Measurements from ENCODE around the gene SAMD4A. TPM values are rescaled to one million over a fixed set of nuclear protein-coding genes. Genes with fewer than 3 reads are reported as not detected.

The SAMD4A gene
- total and polyA plus RNA-seq, 2 of the 4 experiments (the other 2 are of a cell fraction), result 22.9 to 38.2 TPM

DNA sequence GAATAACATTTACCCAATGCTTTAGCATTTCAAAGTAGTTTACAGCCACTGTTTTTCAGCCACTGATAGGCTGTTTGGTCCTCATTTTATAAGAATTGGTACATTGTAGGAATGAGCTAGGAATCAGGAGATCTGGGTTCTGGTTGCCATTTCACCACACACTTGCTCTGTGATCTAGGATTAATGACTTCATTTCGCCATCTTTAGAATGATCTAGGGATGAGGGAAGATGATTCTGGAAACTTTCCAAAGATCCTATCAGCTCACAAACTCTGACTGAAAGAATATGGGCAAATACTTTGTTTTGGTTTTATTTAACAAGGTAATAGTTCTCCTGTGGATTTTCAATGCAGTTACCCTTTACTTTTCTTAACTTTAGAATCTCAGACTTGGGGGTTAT, 180.7 kb downstream of the SAMD4A start:
- Histone ChIP-seq H2BK20ac (ENCODE audit: low read depth, low read length) (no peak overlapping the region), H3K4me2 (ENCODE audit: low read depth, low read length) (no peak overlapping the region), H2BK120ac (ENCODE audit: low read depth, low read length) (no peak overlapping the region), H3K36me3 (ENCODE audit: control insufficient read depth, insufficient read depth, low read length) (peaks cover 32% of the 10 kb centered on the region), H2AFZ (replicated peaks; ENCODE audit: low read length, poor library complexity) (no peak overlapping the region), H3K9ac (ENCODE audit: low read depth, low read length) (no peak overlapping the region), H3K79me1 (ENCODE audit: low read depth in 1 of 2, low read length in 2 of 2) (peaks cover 72 to 91% of the 10 kb centered on the region in 2 experiments), H3K18ac (ENCODE audit: low read depth, low read length) (no peak overlapping the region), H3K4me3 (ENCODE audit: insufficient read depth, low read depth, low read length) (no peak overlapping the region), H4K5ac (ENCODE audit: low read depth, low read length) (no peak overlapping the region), H2BK15ac (ENCODE audit: low read depth, low read length) (no peak overlapping the region), H2AK9ac (replicated peaks; ENCODE audit: low read depth, low read length, poor library complexity) (no peak overlapping the region), H2AK5ac (ENCODE audit: low read depth, low read length) (no peak overlapping the region), H3K9me3 (ENCODE audit: control insufficient read depth, insufficient read depth, low read length) (no peaks in the 10 kb centered on the region), H3K4me1 (ENCODE audit: control insufficient read depth, insufficient read depth, low read length) (peaks cover 3% of the 10 kb centered on the region; the same call in 1 of the 2 replicates), H2BK5ac (ENCODE audit: low read depth, low read length, poor library complexity, severe bottlenecking) (no peak overlapping the region), H3K27ac (ENCODE audit: insufficient read depth, low read length) (no peak overlapping the region), H3K9me1 (ENCODE audit: insufficient read depth, low read length) (peaks cover 36% of the 10 kb centered on the region), H3K4ac (ENCODE audit: low read depth, low read length) (no peak overlapping the region), H4K91ac (ENCODE audit: insufficient read depth, low read depth, low read length) (no peak overlapping the region), H4K8ac (ENCODE audit: low read depth in 2 of 2, low read length in 2 of 2) (no peak overlapping the region), H3K23ac (ENCODE audit: low read depth, low read length) (no peak overlapping the region), H3K27me3 (ENCODE audit: control insufficient read depth, insufficient read depth, low read length) (no peaks in the 10 kb centered on the region), H3K14ac (replicated peaks; ENCODE audit: low read depth, low read length) (no peak overlapping the region), H4K20me1 (ENCODE audit: insufficient read depth, low read length) (peaks cover 40% of the 10 kb centered on the region), H3K56ac (ENCODE audit: extremely low read depth, insufficient read depth, low read length) (no peak overlapping the region)
- no TSS peak for BruUV-seq (replicated peaks)
- DNase-seq (no peak), ATAC-seq (ENCODE audit: low read depth) (no peak)
- intact Hi-C loops (cut with micrococcal nuclease), result no loop called here
- POLR2A ChIA-PET (ENCODE audit: unreplicated experiment), result no interaction called here
- in situ Hi-C loops (cut with MboI; ENCODE audit: low sequenced_read_pairs), result no loop called here
- WGBS, 2 experiments (ENCODE audit: extremely low coverage in 2 of 2, insufficient read length in 1 of 2), result no CpG with 5 or more reads among the region's 1 CpG
- dilution Hi-C loops (cut with HindIII; ENCODE audit: low sequenced_read_pairs, unreplicated experiment), result no loop called here
- CTCF ChIA-PET, result no interaction called here
- no peak for TF ChIP-seq MAFK (IDR thresholded peaks at IDR 0.05; ENCODE audit: low read depth, low read length)
- no peak for TF ChIP-seq BHLHE40 (IDR thresholded peaks at IDR 0.05; ENCODE audit: low read depth, low read length)
- no peak for TF ChIP-seq MAZ (IDR thresholded peaks at IDR 0.05; ENCODE audit: borderline replicate concordance, low read depth, low read length)
- TF ChIP-seq RAD21 (IDR thresholded peaks at IDR 0.05; ENCODE audit: low read length), result no peak
- no peak for TF ChIP-seq MXI1 (IDR thresholded peaks at IDR 0.05; ENCODE audit: borderline replicate concordance, low read depth, low read length)
- TF ChIP-seq FOS (IDR thresholded peaks at IDR 0.05; ENCODE audit: low read depth, low read length), result no peak
- TF ChIP-seq NFE2L2 (IDR thresholded peaks at IDR 0.05; ENCODE audit: low read depth, low read length), result no peak
- no peak for TF ChIP-seq CTCF (conservative IDR thresholded peaks at IDR 0.05; ENCODE audit: low read depth, low read length)
- no peak for TF ChIP-seq RFX5 (IDR thresholded peaks at IDR 0.05; ENCODE audit: low read depth, low read length)
- no peak for TF ChIP-seq POLR2A (IDR thresholded peaks at IDR 0.05; ENCODE audit: low read depth, low read length)
- TF ChIP-seq SMC3 (IDR thresholded peaks at IDR 0.05; ENCODE audit: low read depth, low read length), result no peak
- no peak for TF ChIP-seq RCOR1 (IDR thresholded peaks at IDR 0.05; ENCODE audit: insufficient replicate concordance, low read length)
- no peak for TF ChIP-seq CEBPB (IDR thresholded peaks at IDR 0.05; ENCODE audit: low read depth, low read length)
- no peak for TF ChIP-seq USF2 (IDR thresholded peaks at IDR 0.05; ENCODE audit: low read depth, low read length)
- TF ChIP-seq ELK1 (IDR thresholded peaks at IDR 0.05; ENCODE audit: borderline replicate concordance, low read depth, low read length), result no peak
- no peak for TF ChIP-seq CHD1 (IDR thresholded peaks at IDR 0.05; ENCODE audit: low read depth, low read length)
